ENCODE measurements around the gene GOLGA6L7. TPM values are rescaled to one million over a fixed set of nuclear protein-coding genes. Genes with fewer than 3 reads are reported as not detected.
"Not testable (repeated sequence)": the region's sequence is repeated elsewhere in the genome, so short reads cannot be mapped to it uniquely, and the experiment has no call there.

Gene GOLGA6L7
- total RNA-seq, 1 experiment from 2014 or later: not detected

DNA sequence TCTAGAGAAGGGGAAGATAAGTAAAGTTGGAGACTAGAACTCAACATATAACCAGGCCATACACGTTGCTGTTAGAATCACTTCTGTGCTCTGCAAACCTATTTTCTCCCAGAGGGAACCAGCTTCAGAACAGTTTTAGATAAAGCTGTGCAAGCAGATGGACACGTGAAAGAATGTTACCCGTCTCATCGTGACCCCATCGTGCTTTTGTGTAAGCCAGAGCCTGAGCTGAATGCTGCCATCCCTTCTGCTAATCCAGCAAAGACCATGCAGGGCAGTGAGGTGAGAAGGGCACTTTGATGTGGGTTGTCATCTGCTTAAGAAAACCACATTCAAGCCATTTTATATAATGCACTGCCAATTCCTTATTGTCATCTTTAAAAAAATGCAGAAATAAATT, 40.3 kb downstream of the GOLGA6L7 start:
- H3K9me2 ChIP-seq (ENCODE audit: insufficient read depth); H3K27ac ChIP-seq; BruUV-seq (replicated peaks); intact Hi-C loops (cut with micrococcal nuclease; ENCODE audit: unreplicated experiment); H3K9me3 ChIP-seq (ENCODE audit: insufficient read depth, low read depth); CTCF ChIA-PET; H3K4me2 ChIP-seq; H3K4me1 ChIP-seq (replicated peaks; ENCODE audit: insufficient read depth); H3F3A ChIP-seq (ENCODE audit: insufficient read depth, low read depth); H3K4me3 ChIP-seq; POLR2A ChIA-PET (ENCODE audit: unreplicated experiment); H3K36me3 ChIP-seq (ENCODE audit: low read depth); H4K20me1 ChIP-seq (ENCODE audit: insufficient read depth); H3K79me2 ChIP-seq (ENCODE audit: low read depth); H2AFZ ChIP-seq; DNase-seq: not testable (repeated sequence)
- H3K27me3 ChIP-seq (ENCODE audit: insufficient read depth, low read depth): peaks cover 10% of the 10 kb centered on the region

DNA sequence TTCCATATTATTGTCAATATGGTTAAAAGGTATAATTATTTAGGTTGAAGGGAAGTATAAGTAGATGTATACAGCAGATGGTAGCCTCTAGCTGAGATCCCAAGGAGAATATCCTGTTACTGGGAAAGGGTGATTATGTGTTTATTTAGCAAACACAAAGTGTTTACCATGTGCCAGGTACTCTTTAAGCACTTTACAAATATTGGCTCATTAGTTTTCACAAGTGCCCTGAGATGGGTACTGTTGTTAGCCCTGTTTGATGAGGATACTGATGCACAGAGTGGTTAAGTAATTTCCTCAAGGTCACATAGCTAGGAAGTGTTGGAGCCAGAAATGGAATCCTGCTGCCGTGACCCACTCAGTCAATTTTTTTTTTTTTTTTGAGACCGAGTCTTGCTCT, 48.1 kb downstream of the GOLGA6L7 start:
- H3K27ac ChIP-seq; H3K79me2 ChIP-seq (ENCODE audit: low read depth); H4K20me1 ChIP-seq (ENCODE audit: insufficient read depth); intact Hi-C loops (cut with micrococcal nuclease; ENCODE audit: unreplicated experiment); H3F3A ChIP-seq (ENCODE audit: insufficient read depth, low read depth); H3K9me2 ChIP-seq (ENCODE audit: insufficient read depth); BruUV-seq (replicated peaks); DNase-seq; H2AFZ ChIP-seq; H3K4me2 ChIP-seq; H3K9me3 ChIP-seq (ENCODE audit: insufficient read depth, low read depth); H3K4me1 ChIP-seq (replicated peaks; ENCODE audit: insufficient read depth); CTCF ChIA-PET; H3K36me3 ChIP-seq (ENCODE audit: low read depth); POLR2A ChIA-PET (ENCODE audit: unreplicated experiment); H3K4me3 ChIP-seq; H3K27me3 ChIP-seq (ENCODE audit: insufficient read depth, low read depth): not testable (repeated sequence)

DNA sequence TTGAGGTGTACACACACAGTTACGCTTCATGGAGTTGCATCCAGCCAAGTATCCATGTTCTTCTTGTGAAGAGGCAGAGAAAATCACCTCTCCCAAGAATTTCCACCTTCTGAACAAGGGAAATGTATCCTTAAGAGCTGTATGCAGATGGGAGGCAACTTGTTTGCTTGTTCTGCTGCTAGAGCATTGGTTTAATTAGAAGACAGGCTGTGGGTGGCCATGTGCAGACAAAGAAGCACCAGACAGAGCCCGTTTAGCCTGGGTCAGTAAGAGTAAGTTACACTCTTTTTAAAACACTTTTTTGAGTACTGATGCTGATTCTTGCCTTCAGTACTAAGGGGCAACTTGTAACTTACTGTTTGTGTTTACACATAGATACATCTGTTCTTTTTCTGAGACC, 50.2 kb downstream of the GOLGA6L7 start:
- H3K79me2 ChIP-seq (ENCODE audit: low read depth); CTCF ChIA-PET; H3K4me1 ChIP-seq (replicated peaks; ENCODE audit: insufficient read depth); H3K27ac ChIP-seq; H4K20me1 ChIP-seq (ENCODE audit: insufficient read depth); POLR2A ChIA-PET (ENCODE audit: unreplicated experiment); H3K36me3 ChIP-seq (ENCODE audit: low read depth); H3K9me2 ChIP-seq (ENCODE audit: insufficient read depth); H3K9me3 ChIP-seq (ENCODE audit: insufficient read depth, low read depth); DNase-seq; H3K4me2 ChIP-seq; BruUV-seq (replicated peaks); H3K27me3 ChIP-seq (ENCODE audit: insufficient read depth, low read depth); H3K4me3 ChIP-seq; H3F3A ChIP-seq (ENCODE audit: insufficient read depth, low read depth); H2AFZ ChIP-seq; intact Hi-C loops (cut with micrococcal nuclease; ENCODE audit: unreplicated experiment): not testable (repeated sequence)

DNA sequence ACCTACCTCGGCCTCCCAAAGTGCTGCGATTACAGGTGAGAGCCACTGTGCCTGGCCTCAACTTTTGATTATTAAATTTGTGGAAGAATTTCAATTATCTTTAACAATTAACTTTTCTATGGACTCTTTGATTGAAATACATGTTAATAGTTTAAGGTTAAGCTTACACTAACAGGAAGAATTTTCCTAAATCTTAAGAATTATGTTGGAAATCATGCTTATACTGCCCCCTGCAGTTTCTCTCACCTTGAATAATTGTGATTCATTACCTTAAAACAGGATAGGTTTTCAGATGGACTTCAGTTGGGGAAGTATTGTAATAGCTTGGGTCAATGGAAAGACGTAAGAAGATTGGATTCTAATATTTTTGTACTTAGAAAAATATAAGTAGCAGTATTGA, 54.2 kb downstream of the GOLGA6L7 start:
- H3F3A ChIP-seq (ENCODE audit: insufficient read depth, low read depth); CTCF ChIA-PET; H3K9me2 ChIP-seq (ENCODE audit: insufficient read depth); DNase-seq; H3K9me3 ChIP-seq (ENCODE audit: insufficient read depth, low read depth); H4K20me1 ChIP-seq (ENCODE audit: insufficient read depth); H3K27ac ChIP-seq; POLR2A ChIA-PET (ENCODE audit: unreplicated experiment); H3K4me2 ChIP-seq; H3K79me2 ChIP-seq (ENCODE audit: low read depth); BruUV-seq (replicated peaks); intact Hi-C loops (cut with micrococcal nuclease; ENCODE audit: unreplicated experiment); H3K36me3 ChIP-seq (ENCODE audit: low read depth); H3K27me3 ChIP-seq (ENCODE audit: insufficient read depth, low read depth); H3K4me1 ChIP-seq (replicated peaks; ENCODE audit: insufficient read depth); H3K4me3 ChIP-seq; H2AFZ ChIP-seq: not testable (repeated sequence)

Other genes starting within 250 kb of the GOLGA6L7 start
- gene GOLGA8M, start 136.2 kb downstream of the GOLGA6L7 start, total RNA-seq (2021): not detected in 2 replicates
- not detected in 2 replicates for gene APBA2, start 37.3 kb upstream of the GOLGA6L7 start, total RNA-seq (2021)

Measured in PC-9 (cell line).